H9 (cell line): ENCODE measurements around the gene CFH. TPM values are rescaled to one million over a fixed set of nuclear protein-coding genes. Genes with fewer than 3 reads are reported as not detected.
"Not testable (repeated sequence)": the region's sequence is repeated elsewhere in the genome, so short reads cannot be mapped to it uniquely, and the experiment has no call there.

ENCODE experiments used
- DNase-seq: peaks from one replicate; pipeline ENCODE4 v3.0.0-alpha.2; 2017
- H2AFZ ChIP-seq: one replicate; pipeline ENCODE4 v1.6.1; 2013; ENCODE audit warnings: mild to moderate bottlenecking, low read length, control low read depth, moderate library complexity
- H2AK5ac ChIP-seq: 2 replicates; pipeline ENCODE4 v1.6.1; 2013; ENCODE audit warnings: low read length, control low read depth, mixed read lengths; ENCODE audit not compliant: insufficient read length
- H2BK120ac ChIP-seq: one replicate; pipeline ENCODE4 v1.6.1; 2013; ENCODE audit warnings: low read depth, mild to moderate bottlenecking, low read length, control low read depth, inconsistent platforms; ENCODE audit not compliant: poor library complexity, severe bottlenecking
- H2BK12ac ChIP-seq: 2 replicates; pipeline ENCODE4 v1.6.1; 2013; ENCODE audit warnings: low read length, control low read depth, mixed read lengths, low read depth; ENCODE audit not compliant: insufficient read length
- H2BK15ac ChIP-seq: 2 replicates; pipeline ENCODE4 v1.6.1; 2013; ENCODE audit warnings: low read depth, low read length, control low read depth
- H2BK20ac ChIP-seq: one replicate; pipeline ENCODE4 v1.6.1; 2013; ENCODE audit warnings: low read depth, mild to moderate bottlenecking, low read length, control low read depth, inconsistent platforms; ENCODE audit not compliant: poor library complexity, severe bottlenecking
- H2BK5ac ChIP-seq: 2 replicates; pipeline ENCODE4 v1.6.1; 2013; ENCODE audit warnings: low read length, control low read depth, mixed read lengths; ENCODE audit not compliant: insufficient read length
- H3K14ac ChIP-seq: 2 replicates; pipeline ENCODE4 v1.6.1; 2013; ENCODE audit warnings: low read length, control low read depth; ENCODE audit not compliant: insufficient read depth
- H3K18ac ChIP-seq: 2 replicates; pipeline ENCODE4 v1.6.1; 2013; ENCODE audit warnings: low read depth, mild to moderate bottlenecking, mixed read lengths, low read length, control low read depth; ENCODE audit not compliant: insufficient read length
- H3K23ac ChIP-seq: 2 replicates; pipeline ENCODE4 v1.6.1; 2013; ENCODE audit warnings: low read length, control low read depth, mixed read lengths, low read depth; ENCODE audit not compliant: insufficient read length
- H3K23me2 ChIP-seq: 2 replicates; pipeline ENCODE4 v1.6.1; 2013; ENCODE audit warnings: low read depth, mild to moderate bottlenecking, mixed read lengths, low read length, control low read depth; ENCODE audit not compliant: insufficient read length, poor library complexity, severe bottlenecking
- H3K27ac ChIP-seq: 2 replicates; pipeline ENCODE4 v1.5.1; 2013; ENCODE audit warnings: low read length, control low read depth, mixed read lengths, low read depth; ENCODE audit not compliant: insufficient read length
- H3K27me3 ChIP-seq: 2 replicates; pipeline ENCODE4 v1.6.1; 2013; ENCODE audit warnings: low read length, control low read depth, inconsistent platforms; ENCODE audit not compliant: insufficient read depth
- H3K4ac ChIP-seq: 2 replicates; pipeline ENCODE4 v1.6.1; 2013; ENCODE audit warnings: low read depth, mild to moderate bottlenecking, control low read depth, inconsistent platforms, low read length, moderate library complexity
- H3K4me1 ChIP-seq: 2 replicates; pipeline ENCODE4 v1.6.1; 2013; ENCODE audit warnings: low read length, control low read depth, inconsistent platforms; ENCODE audit not compliant: insufficient read depth
- H3K4me2 ChIP-seq: 2 replicates; pipeline ENCODE4 v1.6.1; 2013; ENCODE audit warnings: low read length, control low read depth, mixed read lengths; ENCODE audit not compliant: insufficient read length, insufficient read depth
- H3K56ac ChIP-seq: 2 replicates; pipeline ENCODE4 v1.6.1; 2013; ENCODE audit warnings: low read depth, mild to moderate bottlenecking, mixed read lengths, low read length, control low read depth; ENCODE audit not compliant: insufficient read length
- H3K79me1 ChIP-seq: 2 replicates; pipeline ENCODE4 v1.6.1; 2013; ENCODE audit warnings: low read depth, mild to moderate bottlenecking, moderate library complexity, low read length, control low read depth, inconsistent platforms; ENCODE audit not compliant: insufficient read depth, poor library complexity, severe bottlenecking
- H3K79me2 ChIP-seq: 2 replicates; pipeline ENCODE4 v1.6.1; 2013; ENCODE audit warnings: low read length, control low read depth, inconsistent platforms; ENCODE audit not compliant: insufficient read depth
- H3K9ac ChIP-seq: 2 replicates; pipeline ENCODE4 v1.6.1; 2013; ENCODE audit warnings: low read length, control low read depth, mixed read lengths; ENCODE audit not compliant: insufficient read length; ENCODE audit errors: extremely low read depth
- H3K9me3 ChIP-seq: one replicate; pipeline ENCODE4 v1.6.1; 2013; ENCODE audit warnings: low read depth, low read length, inconsistent platforms; ENCODE audit not compliant: control insufficient read depth
- H3T11ph ChIP-seq: one replicate; pipeline ENCODE4 v1.6.1; 2013; ENCODE audit warnings: mild to moderate bottlenecking, low read length, control low read depth, inconsistent platforms
- H4K20me1 ChIP-seq: one replicate; pipeline ENCODE4 v1.6.1; 2013; ENCODE audit not compliant: control insufficient read depth, insufficient read length, insufficient read depth
- H4K5ac ChIP-seq: 2 replicates; pipeline ENCODE4 v1.6.1; 2013; ENCODE audit warnings: low read depth, mild to moderate bottlenecking, mixed read lengths, low read length, control low read depth; ENCODE audit not compliant: insufficient read length
- H4K8ac ChIP-seq: replicated peaks from 2 replicates; pipeline ENCODE4 v1.6.1; 2013; ENCODE audit warnings: low read length, control low read depth, mixed read lengths, low read depth; ENCODE audit not compliant: insufficient read length
- H4K91ac ChIP-seq: 2 replicates; pipeline ENCODE4 v1.6.1; 2013; ENCODE audit warnings: low read depth, mild to moderate bottlenecking, moderate library complexity, mixed read lengths, low read length, control low read depth; ENCODE audit not compliant: insufficient read length
- H3K27ac Mint-ChIP-seq, 3 experiments: 2 replicates in 2 of 3; 3 replicates in 1 of 3; pipeline ENCODE4 v1.8.0; 2020 to 2021; ENCODE audit warnings: mixed read lengths in 3 of 3, mild to moderate bottlenecking in 1 of 3, moderate library complexity in 1 of 3
- H3K27me3 Mint-ChIP-seq: 2 replicates; pipeline ENCODE4 v1.8.0; 2021; ENCODE audit warnings: low read depth, mild to moderate bottlenecking, moderate library complexity, mixed read lengths
- H3K36me3 Mint-ChIP-seq, 3 experiments: 2 replicates in 2 of 3; 3 replicates in 1 of 3; pipeline ENCODE4 v1.8.0; 2020 to 2021; ENCODE audit warnings: low read depth in 3 of 3, mixed read lengths in 3 of 3; ENCODE audit not compliant: insufficient read depth in 1 of 3
- H3K4me1 Mint-ChIP-seq, 2 experiments: 2 replicates each; pipeline ENCODE4 v1.8.0; 2020; ENCODE audit warnings: mixed read lengths in 2 of 2
- H3K4me3 Mint-ChIP-seq, 2 experiments: 2 replicates in 1 of 2; 3 replicates in 1 of 2; pipeline ENCODE4 v1.8.0; 2020 to 2021; ENCODE audit warnings: mild to moderate bottlenecking in 2 of 2, mixed read lengths in 2 of 2, moderate library complexity in 1 of 2
- H3K9me3 Mint-ChIP-seq, 2 experiments: 2 replicates in 1 of 2; 3 replicates in 1 of 2; pipeline ENCODE4 v1.8.0; 2020; ENCODE audit warnings: mild to moderate bottlenecking in 2 of 2, mixed read lengths in 2 of 2, moderate library complexity in 1 of 2
- WGBS: extraction: QIAGEN DNeasy Blood & Tissue Kit; methylation state at CpG from one replicate; pipeline ENCODE4 v1.1.7; 2013; ENCODE audit warnings: missing lambda C conversion rate, low lambda C conversion rate, mixed read lengths; ENCODE audit not compliant: insufficient read length; ENCODE audit errors: extremely low coverage; 5-methylcytosine and 5-hydroxymethylcytosine counted together
- total RNA-seq: library from RNA; stranded (reverse); gene quantifications from 2 replicates; pipeline ENCODE4 v1.2.1, GENCODE V29; 2021
- TF ChIP-seq, protein P1 (sequence below): fragments of 200-600 bp; sonication (generic); conservative IDR thresholded peaks from 3 replicates; pipeline ENCODE4 v1.8.0; 2021; ENCODE audit warnings: antibody characterized with exemption, mild to moderate bottlenecking

The CFH gene
- total RNA-seq, 1 experiment from 2014 or later: not detected

GRCh38 chr1:196638466-196638865 lies 13.4 kb upstream of the CFH start:
- no peak overlapping the region for H2BK20ac ChIP-seq
- H3K23me2 ChIP-seq: no peaks in the 10 kb centered on the region
- no peaks in the 10 kb centered on the region for H4K20me1 ChIP-seq
- no peaks in the 10 kb centered on the region for H3K4me1 ChIP-seq
- WGBS: no CpG with 5 or more reads among the region's 2 CpGs
- H3K27me3 ChIP-seq: no peaks in the 10 kb centered on the region
- H3K4me2 ChIP-seq: no peak overlapping the region
- no peak overlapping the region for H2BK15ac ChIP-seq
- no peak overlapping the region for H3T11ph ChIP-seq
- H4K8ac ChIP-seq: no peak overlapping the region
- H3K9ac ChIP-seq: no peak overlapping the region
- H3K9me3 ChIP-seq: no peaks in the 10 kb centered on the region
- H2BK12ac ChIP-seq: no peak overlapping the region
- Mint-ChIP-seq H3K36me3 (no peaks in the 10 kb centered on the region), H3K4me3 (no peak overlapping the region), H3K9me3 (no peaks in the 10 kb centered on the region), H3K27me3 (no peaks in the 10 kb centered on the region), H3K27ac (no peak overlapping the region), H3K4me1 (no peaks in the 10 kb centered on the region)
- no peak overlapping the region for H2AK5ac ChIP-seq
- no peak overlapping the region for H2BK120ac ChIP-seq
- no peak overlapping the region for H3K27ac ChIP-seq
- no peaks in the 10 kb centered on the region for H3K79me1 ChIP-seq
- no peak overlapping the region for H3K56ac ChIP-seq
- no peaks in the 10 kb centered on the region for H3K79me2 ChIP-seq
- H4K5ac ChIP-seq: no peak overlapping the region
- TF ChIP-seq, protein P1, sequence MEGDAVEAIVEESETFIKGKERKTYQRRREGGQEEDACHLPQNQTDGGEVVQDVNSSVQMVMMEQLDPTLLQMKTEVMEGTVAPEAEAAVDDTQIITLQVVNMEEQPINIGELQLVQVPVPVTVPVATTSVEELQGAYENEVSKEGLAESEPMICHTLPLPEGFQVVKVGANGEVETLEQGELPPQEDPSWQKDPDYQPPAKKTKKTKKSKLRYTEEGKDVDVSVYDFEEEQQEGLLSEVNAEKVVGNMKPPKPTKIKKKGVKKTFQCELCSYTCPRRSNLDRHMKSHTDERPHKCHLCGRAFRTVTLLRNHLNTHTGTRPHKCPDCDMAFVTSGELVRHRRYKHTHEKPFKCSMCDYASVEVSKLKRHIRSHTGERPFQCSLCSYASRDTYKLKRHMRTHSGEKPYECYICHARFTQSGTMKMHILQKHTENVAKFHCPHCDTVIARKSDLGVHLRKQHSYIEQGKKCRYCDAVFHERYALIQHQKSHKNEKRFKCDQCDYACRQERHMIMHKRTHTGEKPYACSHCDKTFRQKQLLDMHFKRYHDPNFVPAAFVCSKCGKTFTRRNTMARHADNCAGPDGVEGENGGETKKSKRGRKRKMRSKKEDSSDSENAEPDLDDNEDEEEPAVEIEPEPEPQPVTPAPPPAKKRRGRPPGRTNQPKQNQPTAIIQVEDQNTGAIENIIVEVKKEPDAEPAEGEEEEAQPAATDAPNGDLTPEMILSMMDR: no peak
- no peak overlapping the region for H2BK5ac ChIP-seq
- H2AFZ ChIP-seq: no peak overlapping the region
- H3K23ac ChIP-seq: no peak overlapping the region
- H4K91ac ChIP-seq: no peak overlapping the region
- DNase-seq: no peak
- H3K14ac ChIP-seq: no peak overlapping the region
- H3K4ac ChIP-seq: no peak overlapping the region
- no peak overlapping the region for H3K18ac ChIP-seq

GRCh38 chr1:196639291-196639690 lies 12.6 kb upstream of the CFH start:
- H3K9me3 ChIP-seq, H3K23me2 ChIP-seq, H3K27ac ChIP-seq, H3K9me3 Mint-ChIP-seq, DNase-seq, H2AK5ac ChIP-seq, H3K4me1 Mint-ChIP-seq, H2BK120ac ChIP-seq, H3K27me3 ChIP-seq, H3K4me1 ChIP-seq, H2BK20ac ChIP-seq, H3K9ac ChIP-seq, H3K79me2 ChIP-seq, H3K4ac ChIP-seq, H2BK15ac ChIP-seq, H3K27me3 Mint-ChIP-seq, H4K91ac ChIP-seq, H3K18ac ChIP-seq, H2BK12ac ChIP-seq, H4K20me1 ChIP-seq, H4K8ac ChIP-seq, H3K14ac ChIP-seq, H3K79me1 ChIP-seq, H2BK5ac ChIP-seq, H3K36me3 Mint-ChIP-seq, H3K56ac ChIP-seq, H4K5ac ChIP-seq, H3T11ph ChIP-seq, H3K4me3 Mint-ChIP-seq, H3K4me2 ChIP-seq, H3K23ac ChIP-seq, H3K27ac Mint-ChIP-seq, H2AFZ ChIP-seq: not testable (repeated sequence)
- no CpG with 5 or more reads among the region's 5 CpGs for WGBS
